Measurements from ENCODE around the gene LAMTOR5.
"Not testable (repeated sequence)": the region's sequence is repeated elsewhere in the genome, so short reads cannot be mapped to it uniquely, and the experiment has no call there.

The LAMTOR5 gene

DNA sequence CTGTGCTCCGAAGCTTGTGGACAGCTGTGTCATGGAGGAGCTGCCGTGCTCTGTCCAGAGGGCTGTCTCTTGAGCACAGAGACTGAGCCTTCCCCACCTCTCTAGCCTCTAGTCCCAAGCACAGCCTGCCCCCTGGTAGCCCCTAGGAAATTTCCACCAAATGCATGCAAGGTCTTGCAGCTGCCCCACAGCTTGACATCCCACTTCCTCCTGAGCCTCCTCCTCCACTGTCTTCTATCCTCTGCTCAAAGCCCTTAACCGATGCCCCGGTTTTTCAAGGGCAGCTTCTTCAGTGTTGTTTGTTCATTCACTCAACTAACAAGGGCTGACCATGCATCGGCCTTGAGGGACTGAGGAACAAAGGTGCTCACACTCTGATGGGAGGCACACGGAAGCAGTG, 22.9 kb upstream of the LAMTOR5 start:
- in situ Hi-C loops (cut with MboI; ENCODE audit: low sequenced_read_pairs), result no loop called here

DNA sequence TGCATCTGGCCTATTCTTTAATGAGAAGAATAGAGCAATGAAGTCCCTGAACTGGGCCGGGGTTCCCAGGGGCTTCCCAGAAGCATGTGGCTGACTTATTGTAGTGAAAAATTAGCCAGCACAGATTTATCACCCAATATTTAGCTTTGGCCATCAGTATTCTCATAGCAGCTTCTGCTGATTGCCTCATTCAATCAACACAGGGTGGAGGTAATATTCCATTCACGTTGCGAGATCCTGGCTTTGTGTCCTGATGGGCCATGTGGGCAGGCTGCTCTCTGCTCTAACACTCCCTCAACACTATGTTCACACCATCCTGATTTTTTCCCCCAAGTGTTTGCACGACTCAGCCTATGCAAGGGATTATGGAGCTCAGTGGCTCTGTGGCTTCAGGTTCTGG, 21.5 kb upstream of the LAMTOR5 start:
- in situ Hi-C loops (cut with MboI; ENCODE audit: low sequenced_read_pairs), result no loop called here

DNA sequence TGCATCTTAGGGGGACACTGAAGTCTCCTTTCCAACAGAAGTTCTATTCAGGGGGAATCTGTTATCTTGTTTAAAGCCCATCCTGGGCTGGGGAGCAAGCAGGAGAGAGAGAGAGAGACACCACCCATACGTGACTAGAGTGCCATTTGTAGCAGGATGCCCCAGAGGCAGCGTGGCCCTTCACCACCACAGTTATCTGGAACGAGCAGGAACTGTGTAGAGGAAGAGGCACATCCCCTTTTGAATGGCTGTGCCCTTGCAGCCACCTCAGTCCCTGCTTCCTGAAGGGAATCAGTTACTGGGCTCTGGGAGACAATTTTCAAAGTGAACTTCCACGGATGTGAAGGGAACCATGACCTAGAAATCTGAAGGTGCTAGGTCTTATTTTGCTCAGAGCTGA, 19.4 kb upstream of the LAMTOR5 start:
- in situ Hi-C loops (cut with MboI; ENCODE audit: low sequenced_read_pairs), result no loop called here

DNA sequence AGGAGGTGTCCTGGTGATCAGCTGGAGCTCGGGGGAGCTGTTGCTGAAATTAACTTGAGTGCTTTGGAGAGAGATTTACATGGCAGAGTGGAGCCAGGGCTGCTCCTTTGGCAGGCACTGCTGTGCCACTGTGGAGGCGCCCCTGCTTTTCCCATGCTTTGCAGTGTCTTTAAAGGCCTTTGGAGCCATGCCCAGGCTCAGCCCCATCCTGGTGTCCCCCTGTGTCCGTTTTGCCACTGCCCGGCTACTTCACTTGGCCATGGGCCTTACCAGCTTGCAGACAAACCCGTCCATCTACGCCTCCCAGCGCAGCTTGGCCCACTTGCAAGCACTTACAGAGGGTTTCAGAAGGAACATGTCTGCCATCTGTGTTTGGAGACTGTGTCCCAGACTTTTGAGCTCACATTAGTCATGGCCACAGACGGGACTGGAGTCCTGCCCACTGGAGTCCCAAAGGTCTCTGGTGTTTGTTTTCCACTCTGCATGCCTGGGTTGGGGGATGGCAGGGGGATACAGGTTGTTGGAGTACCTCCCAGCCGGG, 18.2 kb upstream of the LAMTOR5 start:
- in situ Hi-C loops (cut with MboI; ENCODE audit: low sequenced_read_pairs), result no loop called here

DNA sequence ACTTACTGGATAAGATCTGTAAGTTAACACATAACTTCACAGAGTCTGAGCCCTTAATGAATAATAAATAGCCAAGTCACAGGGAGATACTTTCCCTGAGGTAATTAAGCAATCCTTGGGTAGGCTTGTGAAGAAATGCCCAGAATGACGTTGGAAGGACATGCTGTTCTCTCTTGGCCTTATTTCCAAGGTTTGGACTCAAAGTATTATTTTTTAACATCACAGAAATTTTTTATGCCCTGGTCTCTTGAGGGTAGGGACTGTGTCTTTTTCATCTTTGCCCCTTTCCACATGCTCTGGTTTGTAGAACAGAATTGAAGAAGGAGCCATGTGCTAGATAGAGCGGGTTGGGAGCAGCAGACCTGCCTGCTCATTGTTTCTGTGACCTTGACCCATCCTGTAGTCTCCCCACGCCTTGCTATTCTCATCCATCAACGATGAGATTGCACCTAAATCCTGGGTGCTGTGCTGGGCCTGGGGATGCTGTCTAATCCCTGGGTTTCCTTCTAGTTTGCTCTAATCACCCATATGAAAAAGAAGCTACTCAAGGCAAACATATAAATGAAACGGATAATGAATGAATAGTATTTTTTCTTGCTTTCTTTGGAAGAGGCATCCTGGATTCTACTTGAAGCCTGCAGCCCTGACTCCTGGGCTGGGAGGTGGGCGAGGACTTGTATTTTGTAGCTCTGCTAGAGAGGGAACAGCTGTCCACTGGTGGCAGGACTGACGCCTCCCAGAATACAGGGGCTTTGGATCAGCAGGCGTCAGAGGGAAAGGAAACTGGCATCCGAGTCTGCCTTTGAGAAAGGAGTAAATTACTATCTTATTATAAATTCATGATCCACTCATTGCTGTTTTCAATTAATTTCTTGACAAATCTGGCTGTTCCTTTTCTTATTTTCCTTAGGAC, 17.5 kb upstream of the LAMTOR5 start:
- in situ Hi-C loops (cut with MboI; ENCODE audit: low sequenced_read_pairs), result no loop called here

DNA sequence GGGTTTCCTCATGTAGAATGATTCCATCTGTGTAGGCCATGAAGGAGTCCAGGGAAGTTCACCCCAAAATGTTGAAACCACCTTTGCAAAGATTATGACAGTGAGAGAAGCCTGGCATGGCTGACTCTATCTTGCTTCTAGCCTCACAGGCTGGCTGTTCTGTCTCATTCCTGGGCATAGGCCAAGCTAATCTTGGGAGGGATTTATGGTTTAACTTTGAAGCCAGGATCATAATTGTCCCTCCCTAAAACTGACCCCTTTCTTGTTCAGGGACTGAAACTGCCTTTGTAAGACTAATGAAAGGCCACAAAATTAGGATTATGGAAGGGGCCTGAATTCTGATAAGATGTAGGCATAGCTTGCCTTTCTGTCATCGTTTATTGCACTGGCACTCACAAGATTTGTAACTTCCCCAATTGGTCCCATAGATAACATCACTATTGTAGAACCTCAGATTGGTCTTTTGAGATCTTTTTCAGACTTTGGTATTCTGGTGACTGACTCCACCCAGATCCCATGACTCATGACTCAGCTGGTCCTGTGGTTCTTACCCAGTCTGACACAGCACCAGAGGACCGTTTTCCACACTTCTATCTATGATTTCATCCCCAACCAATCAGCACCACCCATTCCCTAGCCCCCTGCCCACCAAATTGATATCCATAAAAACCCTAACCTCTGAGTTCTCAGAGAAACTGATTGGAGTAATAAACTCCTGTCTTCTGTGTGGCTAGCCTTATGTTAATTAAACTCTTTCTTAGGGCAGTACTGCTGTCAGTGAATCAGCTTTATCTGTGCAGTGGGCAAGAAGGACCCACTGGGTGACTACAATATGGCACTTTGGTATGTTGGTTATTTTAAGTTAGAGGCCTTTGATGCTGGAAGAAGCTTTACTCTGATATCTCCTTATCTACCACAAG, 13.6 kb upstream of the LAMTOR5 start:
- in situ Hi-C loops (cut with MboI; ENCODE audit: low sequenced_read_pairs), result no loop called here

DNA sequence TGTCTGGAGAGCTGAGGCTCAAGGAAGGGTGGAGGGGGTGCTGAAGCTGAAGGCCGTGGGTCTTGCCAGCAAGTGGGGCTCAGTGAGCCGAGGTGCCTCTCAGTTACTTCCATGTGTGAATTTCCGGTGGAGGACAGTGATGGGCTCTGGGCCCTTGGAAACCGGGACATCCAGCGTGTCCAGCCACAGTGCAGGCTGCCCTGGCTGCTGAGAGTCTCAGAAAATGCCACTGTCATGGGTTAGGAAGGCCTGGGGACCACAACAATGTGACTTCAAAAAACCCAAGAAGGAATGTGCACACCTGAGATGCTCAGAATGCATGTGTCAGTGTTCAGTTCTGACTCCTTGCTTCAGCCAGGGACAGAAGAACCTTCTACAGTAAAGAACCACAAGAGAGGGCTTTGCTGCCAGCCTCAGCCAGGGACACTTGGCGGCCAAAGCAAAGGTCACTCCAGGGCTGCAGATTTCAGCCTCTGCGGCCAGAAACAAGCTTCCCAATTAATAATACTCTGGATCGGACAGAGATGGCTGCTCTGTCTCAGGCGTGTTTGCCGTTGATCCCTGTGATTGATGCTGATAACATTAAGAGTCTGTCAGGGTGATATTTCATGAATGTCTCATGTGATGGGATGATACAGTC, 12.6 kb upstream of the LAMTOR5 start:
- in situ Hi-C loops (cut with MboI; ENCODE audit: low sequenced_read_pairs), result no loop called here

DNA sequence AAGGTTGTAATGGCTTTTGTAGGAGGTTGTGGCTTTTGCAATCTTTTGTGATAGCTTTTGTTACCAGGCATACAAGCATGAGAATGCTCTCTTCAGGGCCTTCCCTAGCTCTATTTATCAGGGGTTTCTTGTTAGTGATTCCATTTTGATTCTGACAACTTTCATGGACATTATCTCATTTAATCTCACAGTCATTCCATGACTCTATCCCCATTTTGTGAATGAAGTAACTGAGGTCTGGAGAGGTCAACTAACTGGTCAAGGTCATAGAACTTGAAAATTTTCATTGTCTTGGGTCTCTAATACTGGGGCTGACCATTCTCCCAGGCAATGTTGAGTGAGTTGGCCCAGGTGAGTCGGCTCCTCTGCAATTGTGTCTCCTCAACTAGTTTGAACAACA, 11.2 kb upstream of the LAMTOR5 start:
- in situ Hi-C loops (cut with MboI; ENCODE audit: low sequenced_read_pairs), result no loop called here

DNA sequence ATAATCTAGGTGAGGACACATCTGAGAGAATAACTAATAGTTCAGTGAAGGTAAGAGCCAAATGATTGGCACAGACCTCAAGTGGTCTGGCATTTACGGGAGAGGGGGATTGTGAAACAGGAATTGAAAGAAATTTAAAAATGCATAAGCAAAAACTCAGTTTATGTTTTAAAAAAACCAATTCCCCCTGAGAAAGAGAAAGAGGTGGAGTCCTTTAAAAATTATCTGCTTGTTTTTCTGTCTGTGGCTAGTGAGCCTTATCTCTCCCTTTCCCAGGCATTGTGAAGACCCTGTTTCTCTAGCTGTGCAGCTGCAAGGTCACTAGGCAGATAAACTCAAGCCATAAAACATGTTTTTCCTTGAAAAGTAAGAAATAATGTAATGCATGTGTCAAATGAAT, 5.6 kb upstream of the LAMTOR5 start:
- in situ Hi-C loops (cut with MboI; ENCODE audit: low sequenced_read_pairs), result not testable (repeated sequence)

DNA sequence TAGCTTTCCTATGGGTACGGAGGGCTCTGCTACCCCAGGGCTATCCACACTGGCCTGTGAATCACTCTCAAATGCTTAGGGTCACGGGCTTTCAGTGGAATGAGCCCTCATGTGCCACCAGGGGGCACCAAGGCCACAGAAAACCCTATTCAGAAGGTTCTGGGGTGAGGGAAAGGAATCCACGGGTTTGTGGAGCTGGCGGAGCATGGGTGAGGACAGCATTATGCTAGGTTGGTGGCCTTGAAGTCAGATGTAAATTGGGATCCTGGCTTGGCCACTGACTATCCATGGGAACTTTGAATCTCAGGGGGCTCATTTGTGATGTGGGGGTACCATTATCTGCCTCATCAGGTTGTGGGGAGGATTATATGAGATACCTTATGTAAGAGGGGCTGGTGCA, 5.1 kb upstream of the LAMTOR5 start:
- in situ Hi-C loops (cut with MboI; ENCODE audit: low sequenced_read_pairs), result no loop called here

DNA sequence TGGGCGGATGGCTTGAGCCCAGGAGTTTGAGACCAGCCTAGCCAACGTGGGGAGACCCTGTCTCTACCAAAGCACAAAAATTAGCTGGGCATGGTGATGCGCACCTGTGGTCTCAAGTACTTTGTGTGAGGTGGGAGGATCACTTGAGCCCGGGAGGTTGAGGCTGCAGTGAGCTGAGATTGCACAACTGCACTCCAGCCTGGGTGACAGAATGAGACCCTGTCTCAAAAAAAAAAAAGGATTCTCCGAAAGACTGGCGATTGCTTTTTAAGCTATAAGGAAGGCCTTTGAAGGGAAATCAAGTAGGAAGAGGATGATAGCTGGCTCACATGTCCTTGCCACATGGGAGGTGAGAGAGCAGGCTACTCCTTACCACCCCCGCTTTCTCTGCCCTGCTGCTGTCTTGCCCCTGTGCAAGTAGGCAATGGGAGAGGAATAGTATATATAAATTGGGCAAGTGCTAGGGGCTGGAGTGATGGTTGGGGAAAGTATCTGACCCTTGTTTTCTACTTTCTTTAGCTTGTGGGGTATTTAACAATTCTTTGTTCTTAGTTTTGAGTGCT, 3.8 kb upstream of the LAMTOR5 start:
- in situ Hi-C loops (cut with MboI; ENCODE audit: low sequenced_read_pairs), result no loop called here

DNA sequence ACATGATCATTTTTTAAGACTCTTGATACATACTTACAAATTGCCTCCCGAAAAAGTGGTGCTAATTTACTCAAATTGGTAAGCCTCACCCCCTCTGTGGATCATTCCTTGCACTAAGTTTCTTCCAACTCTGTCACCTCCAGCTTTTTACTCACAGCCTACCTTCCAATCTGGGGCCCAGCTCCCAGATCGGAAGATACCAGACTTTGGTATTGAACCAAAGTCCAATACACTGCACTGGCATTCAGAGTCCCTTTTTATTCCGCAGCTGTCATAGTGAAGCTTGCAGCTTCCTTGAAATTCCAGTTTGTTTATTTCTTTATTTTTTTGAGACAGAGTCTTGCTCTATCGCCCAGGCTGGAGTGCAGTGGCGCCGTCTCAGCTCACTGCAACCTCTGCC, 1.8 kb upstream of the LAMTOR5 start:
- in situ Hi-C loops (cut with MboI; ENCODE audit: low sequenced_read_pairs), result no loop called here

DNA sequence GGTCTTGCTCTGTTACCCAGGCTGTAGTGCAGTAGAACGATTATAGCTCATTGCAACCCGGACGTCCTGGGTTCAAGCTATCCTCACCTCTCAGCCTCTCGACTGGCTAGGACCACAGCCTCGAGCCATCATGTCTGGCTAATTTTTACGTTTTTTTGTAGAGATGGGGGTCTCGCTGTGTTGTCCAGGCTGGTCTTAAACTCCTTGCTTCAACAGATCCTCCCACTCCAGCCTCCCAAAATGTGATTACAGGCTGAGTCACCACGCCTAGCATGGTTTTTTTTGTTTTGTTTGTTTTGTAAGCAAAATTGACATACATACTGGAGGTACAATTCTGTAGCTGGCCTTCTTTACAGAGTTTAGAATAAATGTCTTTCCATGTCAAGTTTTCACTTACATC, 994 bp upstream of the LAMTOR5 start:
- in situ Hi-C loops (cut with MboI; ENCODE audit: low sequenced_read_pairs), result no loop called here

DNA sequence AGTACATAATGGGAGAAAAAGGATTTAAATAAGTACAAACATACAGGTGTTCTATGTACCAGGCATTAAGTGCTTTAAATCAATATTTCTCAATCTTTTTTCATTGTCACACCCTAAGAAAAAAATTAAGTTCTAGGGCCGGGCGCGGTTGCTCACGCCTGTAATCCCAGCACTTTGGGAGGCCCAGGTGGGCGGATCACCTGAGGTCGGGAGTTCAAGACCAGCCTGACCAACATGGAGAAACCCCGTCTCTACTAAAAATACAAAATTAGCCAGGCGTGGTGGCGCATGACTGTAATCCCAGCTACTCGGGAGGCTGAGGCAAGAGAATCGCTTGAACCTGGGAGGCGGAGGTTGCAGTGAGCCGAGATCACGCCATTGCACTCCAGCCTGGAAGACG, 1.1 kb downstream of the LAMTOR5 start:
- in situ Hi-C loops (cut with MboI; ENCODE audit: low sequenced_read_pairs), result not testable (repeated sequence)

DNA sequence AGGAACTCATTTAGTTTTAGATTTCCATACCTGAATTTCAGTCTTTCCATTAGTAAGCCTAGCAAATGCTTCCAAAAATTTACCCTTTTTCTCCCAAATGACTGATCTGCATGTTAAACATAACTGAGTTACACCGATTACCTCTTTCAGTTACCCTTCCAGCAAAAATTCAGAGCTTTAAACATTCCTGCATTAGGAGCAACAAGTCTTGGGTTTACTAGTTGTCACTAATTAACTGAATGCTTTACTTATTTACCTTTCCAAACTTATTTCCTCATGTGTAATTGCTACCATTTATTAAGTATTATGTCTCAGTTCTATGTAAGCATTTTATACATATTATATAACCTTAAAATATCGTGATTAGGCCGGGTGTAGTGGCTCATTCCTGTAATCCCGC, 3.1 kb downstream of the LAMTOR5 start:
- in situ Hi-C loops (cut with MboI; ENCODE audit: low sequenced_read_pairs), result no loop called here

DNA sequence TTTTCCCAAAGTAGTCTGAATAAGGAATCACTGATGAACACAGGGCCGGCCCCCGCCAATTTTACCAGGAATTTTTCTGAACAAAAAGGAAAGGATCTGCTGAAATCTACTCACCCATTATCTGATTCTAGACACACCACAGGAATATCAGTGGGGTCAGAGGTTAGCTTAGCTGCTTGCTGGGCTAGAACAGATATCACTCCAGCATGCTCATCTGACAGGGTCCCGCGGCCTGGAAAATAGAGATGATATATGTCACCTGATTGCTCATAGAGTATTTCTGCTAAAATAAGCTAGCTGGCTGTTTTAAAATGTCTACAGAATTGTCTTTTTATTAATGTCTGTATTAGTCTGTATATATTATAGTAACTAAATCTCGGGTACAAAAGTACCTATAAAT, 3.7 kb downstream of the LAMTOR5 start:
- in situ Hi-C loops (cut with MboI; ENCODE audit: low sequenced_read_pairs), result no loop called here

DNA sequence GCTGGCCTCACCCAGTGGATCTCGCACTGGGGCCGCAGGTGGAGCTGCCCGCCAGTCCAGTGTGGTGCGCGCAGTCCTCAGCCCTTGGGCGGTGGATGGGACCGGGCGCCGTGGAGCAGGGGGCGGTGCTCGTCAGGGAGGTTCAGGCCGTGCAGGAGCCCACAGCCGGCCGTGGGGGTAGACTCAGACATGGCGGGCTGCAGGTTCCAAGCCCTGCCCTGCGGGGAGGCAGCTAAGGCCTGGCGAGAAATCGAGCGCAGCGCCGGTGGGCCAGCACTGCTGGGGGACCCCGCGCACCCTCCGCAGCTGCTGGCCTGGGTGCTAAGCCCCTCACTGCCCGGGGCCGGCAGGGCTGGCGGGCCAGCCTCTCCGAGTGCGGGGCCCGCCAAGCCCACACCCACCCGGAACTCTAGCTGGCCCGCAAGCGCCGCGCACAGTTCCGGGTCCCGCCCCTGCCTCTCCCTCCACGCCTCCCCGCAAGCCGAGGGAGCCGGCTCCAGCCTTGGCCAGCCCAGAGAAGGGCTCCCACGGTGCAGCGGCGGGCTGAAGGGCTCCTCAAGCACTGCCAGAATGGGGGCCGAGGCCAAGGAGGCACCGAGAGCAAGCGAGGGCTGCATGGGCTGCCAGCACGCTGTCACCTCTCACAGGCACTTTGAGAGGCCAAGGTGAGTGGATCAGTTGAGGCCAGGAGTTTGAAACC, 11.1 kb downstream of the LAMTOR5 start:
- in situ Hi-C loops (cut with MboI; ENCODE audit: low sequenced_read_pairs), result not testable (repeated sequence)

DNA sequence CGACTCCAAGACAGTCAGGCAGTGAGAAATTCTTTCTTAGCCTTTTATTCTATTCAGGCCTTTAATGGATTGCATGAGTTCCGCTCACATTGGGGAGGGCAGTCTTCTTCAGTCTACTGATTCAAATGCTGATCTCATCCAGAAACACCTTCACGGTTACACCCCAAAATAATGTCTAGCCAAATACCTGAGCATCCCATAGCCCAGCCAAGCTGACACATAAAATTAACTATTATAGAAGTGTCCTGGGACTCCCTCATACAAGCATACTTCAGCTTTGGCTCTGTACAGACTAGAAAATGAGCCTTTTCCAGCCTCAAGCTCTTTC, 13.0 kb downstream of the LAMTOR5 start:
- in situ Hi-C loops (cut with MboI; ENCODE audit: low sequenced_read_pairs), result no loop called here

DNA sequence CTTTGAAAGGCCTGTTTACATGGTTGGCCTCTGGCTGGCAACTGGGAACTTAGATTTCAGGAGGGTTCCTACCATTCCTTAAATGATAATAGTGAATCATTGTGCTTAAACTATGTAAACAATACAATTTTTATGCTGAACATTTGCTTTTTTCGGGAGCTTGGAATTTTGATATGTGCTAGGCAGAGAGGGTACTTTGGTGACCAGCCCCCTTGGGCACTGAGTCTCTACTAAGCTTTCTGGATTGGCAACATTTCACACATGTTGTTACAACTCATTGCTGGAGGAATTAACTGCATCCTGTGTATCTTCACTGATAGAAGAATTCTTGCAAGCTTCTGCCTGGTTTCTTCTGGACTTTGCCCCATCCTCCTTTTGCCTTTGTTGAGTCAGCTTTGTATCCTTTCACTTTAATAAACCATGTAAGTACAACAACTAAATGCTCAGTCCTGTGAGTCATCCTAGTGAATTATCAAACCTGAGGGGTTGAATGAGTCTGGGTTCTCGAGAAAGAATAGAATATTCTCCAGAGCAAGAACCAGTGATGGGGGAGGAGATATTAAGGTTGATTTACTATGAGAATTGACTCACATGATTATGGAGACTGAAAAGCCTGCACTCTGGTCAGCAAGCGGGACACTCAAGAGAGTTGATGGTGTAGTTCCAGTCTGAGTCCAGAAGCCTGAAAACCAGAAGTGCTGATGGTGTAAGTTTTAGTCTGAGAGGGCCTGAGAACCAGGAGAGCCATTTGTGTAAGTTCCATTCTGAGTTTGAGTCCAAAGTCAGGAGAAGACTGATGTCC, 13.6 kb downstream of the LAMTOR5 start:
- in situ Hi-C loops (cut with MboI; ENCODE audit: low sequenced_read_pairs), result no loop called here

DNA sequence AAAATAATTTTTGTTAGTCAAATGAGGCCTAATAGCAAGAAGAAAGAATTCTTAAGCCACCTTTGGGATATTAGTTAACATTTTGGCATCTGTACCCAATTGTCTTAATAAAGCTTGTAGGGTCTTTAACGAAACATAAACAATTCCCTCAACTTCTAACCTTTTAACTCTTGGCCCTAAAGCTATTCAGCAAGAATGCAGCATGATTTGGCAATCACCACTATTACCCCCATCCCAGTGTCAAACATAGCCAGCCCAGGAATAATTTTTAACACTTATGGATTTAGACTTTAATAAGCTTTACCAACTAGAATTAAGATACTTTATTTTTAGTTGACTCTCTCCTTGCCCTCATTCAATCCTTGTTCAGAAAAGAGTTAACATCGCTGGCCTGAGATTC, 14.2 kb downstream of the LAMTOR5 start:
- in situ Hi-C loops (cut with MboI; ENCODE audit: low sequenced_read_pairs), result no loop called here
